OCI-LY3 (cell line): Measurements from ENCODE around the gene CLVS2.

Experiments used
- CTCF ChIP-seq: fragments of 200-600, 300-600 bp; sonication (generic); IDR thresholded peaks from 2 replicates; pipeline ENCODE4 v1.5.1; 2014; ENCODE audit warnings: antibody characterized with exemption, low read length, low read depth
- EZH2phosphoT487 ChIP-seq: fragments of 200-600 bp; shearing (Covaris generic); IDR thresholded peaks from 2 replicates; pipeline ENCODE4 v1.6.1; 2018; ENCODE audit warnings: antibody characterized with exemption, mixed run types, low read depth

GRCh38 chr6:123022975-123023374 is 26.9 kb downstream of the CLVS2 start:
- TF ChIP-seq EZH2phosphoT487, result no peak
- no peak for TF ChIP-seq CTCF
